ENCODE results near the gene TEPSIN.

TEPSIN gene

GRCh38 chr17:81219476-81220180 is 19.2 kb downstream of the TEPSIN start:
- no peak for DNase-seq

DNA sequence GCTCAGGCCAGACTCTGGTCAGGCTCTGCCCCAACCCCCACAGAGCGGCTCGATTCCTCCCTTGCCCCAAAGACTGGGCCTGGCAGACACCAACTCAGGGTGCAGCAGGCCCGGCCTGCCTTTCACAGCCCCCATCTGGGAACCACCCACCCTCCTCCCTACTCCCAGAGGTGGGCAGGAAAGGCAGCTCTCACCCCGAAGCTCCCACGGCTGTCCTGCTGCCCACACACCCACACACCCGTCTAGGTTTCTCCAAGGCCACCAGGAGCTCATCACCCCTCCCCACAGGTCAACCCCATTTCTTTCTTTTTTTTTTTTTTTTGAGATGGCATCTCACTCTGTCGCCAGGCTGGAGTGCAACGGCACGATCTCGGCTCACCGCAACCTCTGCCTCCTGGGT is 19.9 kb downstream of the TEPSIN start:
- no peak for DNase-seq

DNA sequence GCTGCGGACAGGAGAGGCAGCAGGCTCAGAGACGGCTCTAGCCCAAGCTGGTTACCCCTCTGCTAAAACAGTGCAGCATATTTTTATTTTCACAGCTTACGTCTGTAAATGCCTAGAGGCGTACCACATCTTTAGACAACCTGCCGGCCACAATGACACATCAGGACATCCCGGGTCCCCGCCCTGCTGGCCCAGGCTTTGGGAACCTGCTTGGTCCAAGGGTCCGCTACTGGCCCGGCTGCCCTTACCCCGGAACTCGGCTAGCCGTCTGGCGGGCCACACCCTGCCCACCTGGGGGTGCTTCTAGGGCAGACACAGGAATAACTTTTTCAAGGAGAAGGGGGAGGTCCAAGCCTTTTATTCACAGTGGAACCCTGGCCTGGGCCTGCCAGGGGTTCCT is 20.4 kb downstream of the TEPSIN start:
- no peak for DNase-seq

DNA sequence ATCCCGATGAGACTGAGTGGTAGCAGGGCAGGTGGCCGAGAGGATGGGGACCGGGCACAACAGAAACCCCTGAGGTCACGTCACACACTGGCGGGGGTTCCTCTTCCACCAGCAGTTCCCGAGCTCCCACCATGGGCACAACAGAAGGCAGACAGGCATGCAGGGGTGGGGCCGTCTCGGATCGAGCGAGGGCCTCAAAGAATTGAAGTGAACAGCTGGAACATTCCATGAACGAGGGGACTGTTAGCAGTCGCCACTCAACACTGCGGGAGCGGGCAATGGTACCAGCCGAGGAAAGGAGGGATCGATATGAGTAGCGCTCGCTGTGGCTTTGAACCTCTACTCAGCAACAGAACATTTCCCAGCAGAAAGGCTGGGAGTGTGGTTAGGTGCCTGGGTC is 21.4 kb downstream of the TEPSIN start:
- no peak for DNase-seq

- DNase-seq = no peak
Measured at GRCh38 chr17:81213978-81214377, 24.9 kb downstream of the TEPSIN start.

DNA sequence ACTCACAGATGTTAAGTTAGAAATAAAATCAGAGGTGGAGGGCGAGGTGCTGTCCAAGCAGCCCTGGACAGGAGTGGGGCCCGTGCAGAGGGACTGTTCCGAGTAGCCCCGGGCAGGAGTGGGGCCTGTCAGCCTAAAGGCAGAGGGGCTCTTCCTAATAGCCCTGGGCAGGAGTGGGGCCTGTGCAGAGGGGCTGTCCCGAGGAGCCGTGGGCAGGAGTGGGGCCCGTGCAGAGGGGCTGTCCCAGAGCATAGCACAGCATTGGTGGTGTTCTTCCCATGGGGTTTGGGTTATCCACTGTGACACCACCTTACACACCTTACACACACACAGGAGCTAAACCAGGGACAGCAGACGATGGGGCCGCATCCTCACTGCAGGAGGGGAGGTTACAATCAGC is 26.5 kb downstream of the TEPSIN start:
- DNase-seq = no peak

GRCh38 chr17:81210868-81211267 is 28.0 kb downstream of the TEPSIN start:
- no peak for DNase-seq

- DNase-seq = no peak
Measured at GRCh38 chr17:81210466-81210865, 28.4 kb downstream of the TEPSIN start.

DNA sequence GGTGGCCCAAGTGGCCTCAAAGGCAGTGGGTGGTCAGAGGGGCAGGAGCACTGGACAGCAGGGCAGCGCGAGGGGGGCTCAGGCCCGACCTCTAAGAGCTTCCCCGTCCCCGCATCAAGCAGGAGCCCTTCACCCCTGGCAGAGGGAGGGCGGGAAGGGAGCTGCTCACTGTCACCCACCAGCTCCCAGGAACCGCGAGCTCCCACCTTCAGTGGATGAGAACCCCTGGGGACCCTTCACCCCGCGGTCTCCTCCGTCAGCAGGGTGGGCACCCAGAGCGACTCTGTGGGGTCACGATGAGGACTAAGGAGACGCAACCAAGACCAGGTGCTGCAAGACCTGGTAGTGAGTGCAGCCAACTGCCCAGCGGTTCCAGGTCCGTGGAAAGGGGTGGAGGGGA is 29.7 kb downstream of the TEPSIN start:
- no peak for DNase-seq

GRCh38 chr17:81208651-81209050 is 30.2 kb downstream of the TEPSIN start:
- no peak for DNase-seq

- no peak for DNase-seq
Measured at GRCh38 chr17:81207610-81208581, 31.0 kb downstream of the TEPSIN start.

GRCh38 chr17:81206657-81207056 is 32.2 kb downstream of the TEPSIN start:
- DNase-seq = no peak

- no peak for DNase-seq
Measured at GRCh38 chr17:81206166-81206565, 32.7 kb downstream of the TEPSIN start.

- DNase-seq = no peak
Measured at GRCh38 chr17:81204578-81204977, 34.3 kb downstream of the TEPSIN start.

- DNase-seq = no peak
Measured at GRCh38 chr17:81203136-81203535, 35.7 kb downstream of the TEPSIN start.

DNA sequence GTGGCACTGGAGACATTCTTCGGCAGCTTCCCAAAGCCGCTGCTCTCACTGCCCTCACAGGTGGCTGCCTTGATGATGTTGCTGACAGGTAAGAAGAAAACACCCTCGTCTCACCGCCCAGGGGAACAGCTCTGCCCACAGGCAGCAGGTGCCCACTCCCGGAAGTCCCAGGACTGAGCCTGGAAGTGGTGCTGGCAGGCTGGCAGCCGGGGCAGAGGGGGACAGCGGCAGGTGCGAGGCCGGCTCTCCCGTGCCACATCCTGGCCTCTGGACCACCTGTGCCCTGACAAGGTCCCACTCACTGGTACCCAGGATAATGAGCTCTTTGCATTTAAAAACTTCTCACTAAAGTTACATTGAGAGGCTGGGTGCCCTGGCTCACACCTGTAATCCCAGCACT is 36.5 kb downstream of the TEPSIN start:
- DNase-seq = no peak

DNA sequence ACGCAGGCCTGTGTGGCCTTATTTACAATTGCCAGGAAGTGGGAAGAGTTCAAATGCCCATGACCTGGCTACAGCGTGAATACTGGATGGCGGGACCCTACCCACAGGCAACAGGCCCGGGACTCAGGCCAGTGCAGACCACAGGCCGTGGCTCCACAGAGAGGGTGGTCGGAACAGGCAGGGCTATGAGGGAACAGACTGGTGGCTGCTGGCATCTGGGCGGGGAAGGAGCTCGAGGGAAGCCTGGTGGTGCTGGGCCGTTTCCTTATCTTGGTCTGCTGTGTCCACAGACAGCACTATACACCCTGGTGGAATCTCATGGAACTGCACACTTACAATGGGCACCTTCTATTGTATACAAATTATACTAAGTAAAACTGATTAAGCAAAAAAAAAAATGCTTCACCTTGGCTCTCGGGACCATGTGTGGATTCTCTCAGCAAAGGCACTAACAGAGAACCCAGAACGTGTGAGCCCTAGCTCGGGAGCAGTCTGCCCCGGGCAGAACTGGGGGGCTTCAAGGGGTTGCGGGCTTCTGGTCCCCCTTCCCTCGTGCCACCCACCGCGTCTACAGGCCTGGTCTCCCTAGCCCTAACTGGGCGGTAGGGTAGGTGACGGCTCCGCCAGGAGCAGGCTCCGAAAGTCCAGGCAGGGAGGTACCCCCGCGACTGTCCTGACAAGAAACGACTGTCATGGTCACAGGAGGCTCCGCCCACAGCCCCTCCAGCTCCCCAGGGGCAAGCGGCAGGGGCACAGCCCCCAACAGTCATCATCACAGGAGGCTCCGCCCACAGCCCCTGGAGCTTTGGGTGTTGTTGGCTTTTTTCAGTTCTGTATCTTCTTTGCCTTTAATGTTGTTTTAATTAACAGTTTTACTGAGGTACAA is 37.9 kb downstream of the TEPSIN start:
- DNase-seq = peak; percentile 86

DNA sequence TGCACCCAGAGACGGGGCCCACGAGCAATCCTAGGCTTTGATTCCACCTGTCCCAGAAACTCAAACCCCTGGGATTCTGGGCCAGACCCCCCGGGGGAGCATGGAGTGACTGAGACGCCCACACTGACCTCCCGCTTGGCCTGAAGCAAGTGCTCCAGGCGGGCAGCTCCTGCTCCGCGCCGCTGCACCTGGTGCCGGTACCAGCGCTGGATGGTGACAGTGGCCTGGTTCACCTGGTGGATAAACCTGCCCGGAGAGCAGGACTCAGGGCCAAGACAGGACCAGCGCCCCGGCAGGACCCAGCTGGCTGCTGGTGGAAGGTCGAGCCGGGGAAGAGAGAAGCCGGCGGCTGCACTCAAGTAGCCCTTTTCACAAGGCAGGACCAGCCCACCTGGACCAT is 38.7 kb downstream of the TEPSIN start:
- DNase-seq = no peak

- no peak for DNase-seq
Measured at GRCh38 chr17:81199482-81199830, 39.4 kb downstream of the TEPSIN start.

GRCh38 chr17:81198826-81199481 is 39.9 kb downstream of the TEPSIN start:
- DNase-seq = no peak

GRCh38 chr17:81197831-81198490 is 40.9 kb downstream of the TEPSIN start:
- no peak for DNase-seq

- DNase-seq = no peak
Measured at GRCh38 chr17:81197409-81197795, 41.5 kb downstream of the TEPSIN start.

Measured in inflammatory macrophage treated with lipopolysaccharide for 4 hours (primary cell).